A673 (cell line): ENCODE measurements around the gene PHLPP2. TPM values are rescaled to one million over a fixed set of nuclear protein-coding genes. Genes with fewer than 3 reads are reported as not detected.

Experiments
- BruUV-seq: library from RNA; stranded (reverse); fragments of 400-500 nt; replicated peaks from 2 replicates; lab custom pipeline; 2021; lab: Mats Ljungman, UMichigan
- CTCF ChIA-PET: fragments of 300-600 bp; sonication (Branson Sonifier 250); formaldehyde crosslinking; loops from one replicate; lab custom pipeline; 2022; ENCODE audit warnings: antibody characterized with exemption; lab: Charles Lee
- POLR2A ChIA-PET: fragments of 300-600 bp; sonication (Branson Sonifier 250); formaldehyde crosslinking; loops from one replicate; lab custom pipeline; 2022; ENCODE audit warnings: antibody characterized with exemption; ENCODE audit not compliant: low non-redundant PET; lab: Charles Lee
- DNase-seq: peaks from one replicate; pipeline ENCODE4 v3.0.0-alpha.2; 2015; ENCODE audit warnings: low spot score
- H3K27ac ChIP-seq: fragments of 200-600 bp; sonication (generic); 2 replicates; pipeline ENCODE4 v1.5.1; 2016; ENCODE audit warnings: mixed run types, low read depth, mild to moderate bottlenecking, mixed read lengths, antibody characterized with exemption, low read length; ENCODE audit not compliant: poor library complexity, severe bottlenecking
- H3K27me3 ChIP-seq: fragments of 200-600 bp; sonication (generic); replicated peaks from 2 replicates; pipeline ENCODE4 v1.6.1; 2017; ENCODE audit warnings: mixed run types, low read depth, mild to moderate bottlenecking, mixed read lengths, antibody characterized with exemption, low read length; ENCODE audit not compliant: insufficient read depth, poor library complexity
- H3K36me3 ChIP-seq: fragments of 200-600 bp; sonication (generic); 2 replicates; pipeline ENCODE4 v1.6.1; 2016; ENCODE audit warnings: mixed run types, mild to moderate bottlenecking, mixed read lengths, antibody characterized with exemption, low read length; ENCODE audit not compliant: insufficient read depth, poor library complexity, severe bottlenecking
- H3K4me1 ChIP-seq: fragments of 200-600 bp; sonication (generic); 2 replicates; pipeline ENCODE4 v1.6.1; 2017; ENCODE audit warnings: mixed run types, mild to moderate bottlenecking, mixed read lengths, antibody characterized with exemption, low read length; ENCODE audit not compliant: insufficient read depth, poor library complexity, severe bottlenecking
- H3K4me3 ChIP-seq: fragments of 200-600 bp; sonication (generic); 2 replicates; pipeline ENCODE4 v1.5.1; 2016; ENCODE audit warnings: low read depth, mixed run types, mild to moderate bottlenecking, mixed read lengths, low read length; ENCODE audit not compliant: poor library complexity, severe bottlenecking
- H3K9me3 ChIP-seq: fragments of 200-600 bp; sonication (generic); 2 replicates; pipeline ENCODE4 v1.6.1; 2016; ENCODE audit warnings: mixed run types, low read depth, mild to moderate bottlenecking, mixed read lengths, antibody characterized with exemption, low read length; ENCODE audit not compliant: poor library complexity, severe bottlenecking
- CTCF ChIP-seq: fragments of 300-800, 200-600 bp; sonication (generic); conservative IDR thresholded peaks from 2 replicates; pipeline ENCODE4 v1.5.1; 2017; ENCODE audit warnings: low read depth, mild to moderate bottlenecking, antibody characterized with exemption, low read length, moderate library complexity, mixed read lengths
- EZH2 ChIP-seq: fragments of 200-600 bp; sonication (generic); IDR thresholded peaks from 2 replicates; pipeline ENCODE4 v1.6.1; 2017; ENCODE audit warnings: borderline replicate concordance, low read depth, mild to moderate bottlenecking, mixed read lengths, antibody characterized with exemption, low read length; ENCODE audit not compliant: poor library complexity, severe bottlenecking
- intact Hi-C: fragments of 100-400 bp; cut with micrococcal nuclease; formaldehyde crosslinking; loops from one replicate; pipeline ENCODE4 v1.10.0; 2022; ENCODE audit not compliant: unreplicated experiment
- total RNA-seq: library from RNA; stranded (reverse); gene quantifications from 2 replicates; pipeline ENCODE4 v1.2.3, GENCODE V29; 2021

Gene PHLPP2
- total RNA-seq, 1 experiment from 2014 or later = 18.3 TPM

DNA sequence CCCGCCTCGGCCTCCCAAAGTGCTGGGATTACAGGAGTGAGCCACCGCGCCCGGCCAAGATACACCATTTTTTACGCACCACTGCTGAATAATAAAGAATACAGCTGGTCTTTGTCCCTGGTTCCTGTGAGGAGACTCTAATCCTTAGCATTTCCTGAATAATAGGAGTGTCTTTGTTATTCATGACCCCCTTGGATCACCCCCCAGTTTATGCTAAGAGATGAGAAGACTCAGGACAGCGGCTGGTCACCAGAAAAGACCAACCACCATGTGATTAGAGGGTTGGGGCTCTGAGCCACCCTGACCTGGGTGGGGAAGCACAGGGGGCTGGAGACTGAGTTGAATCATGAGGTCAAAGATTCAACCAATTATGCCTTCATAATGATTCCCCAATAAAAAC, 17.3 kb downstream of the PHLPP2 start:
- Histone ChIP-seq H3K36me3 (no peaks in the 10 kb centered on the region), H3K27ac (no peak overlapping the region), H3K9me3 (no peaks in the 10 kb centered on the region), H3K4me3 (no peak overlapping the region), H3K27me3 (no peaks in the 10 kb centered on the region), H3K4me1 (peaks cover 32% of the 10 kb centered on the region)
- POLR2A ChIA-PET = interaction anchor here (0.5 kb wide), 1 partner anchor 12 kb away, joined by 3 read pairs; no protein-coding TSS in a partner anchor
- intact Hi-C loops = no loop called here
- BruUV-seq = no TSS peak
- no peak for TF ChIP-seq CTCF
- CTCF ChIA-PET = no interaction called here
- peak; percentile 35 for DNase-seq

DNA sequence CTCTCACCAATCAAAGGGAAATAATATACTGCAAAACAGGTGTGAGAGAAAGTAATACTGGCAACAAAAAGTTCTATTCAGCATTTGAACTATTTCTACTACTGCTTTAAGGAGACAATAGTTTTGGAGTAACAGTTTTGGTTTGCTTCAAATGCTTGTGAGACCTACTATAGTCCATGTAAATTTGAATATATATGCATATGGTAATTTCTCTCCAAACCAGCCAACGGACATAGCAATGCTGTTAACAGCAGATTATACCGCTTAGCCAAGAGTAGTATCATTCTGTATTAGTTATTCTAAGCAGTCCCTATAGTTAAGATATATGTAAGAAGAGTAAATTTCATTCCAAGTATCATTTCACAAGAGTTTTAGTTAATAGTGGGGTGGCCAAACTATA, 18.5 kb downstream of the PHLPP2 start:
- H3K9me3 ChIP-seq = no peaks in the 10 kb centered on the region
- no peak overlapping the region for H3K4me3 ChIP-seq
- CTCF ChIA-PET = interaction anchor here (0.7 kb wide), 1 partner anchor 31 kb away, joined by 7 read pairs; no protein-coding TSS in a partner anchor
- no peak for DNase-seq
- no peaks in the 10 kb centered on the region for H3K27me3 ChIP-seq
- no peak overlapping the region for H3K27ac ChIP-seq
- TF ChIP-seq EZH2 (no peak), CTCF (no peak)
- peaks cover 27% of the 10 kb centered on the region for H3K4me1 ChIP-seq
- H3K36me3 ChIP-seq = peaks cover 2% of the 10 kb centered on the region
- POLR2A ChIA-PET = no interaction called here
- no TSS peak for BruUV-seq
- intact Hi-C loops = no loop called here

DNA sequence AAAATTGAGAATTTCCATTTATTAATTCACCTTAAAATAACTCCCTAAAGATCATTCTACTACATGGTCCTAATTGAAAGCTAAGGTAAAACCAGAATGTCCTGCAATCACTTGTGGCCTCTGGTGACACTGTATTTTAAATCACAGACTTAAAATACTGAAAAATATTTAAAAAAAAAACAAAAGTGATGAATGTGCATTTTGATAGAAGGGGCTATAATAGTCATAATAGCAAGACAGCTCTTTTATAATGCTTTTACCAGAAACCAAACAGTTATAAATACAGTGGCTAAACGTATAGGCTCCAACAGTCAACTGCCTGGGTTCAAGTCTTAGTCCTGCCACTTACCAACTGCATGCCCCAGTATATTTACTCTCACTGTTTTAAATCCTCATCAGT, 21.2 kb downstream of the PHLPP2 start:
- no peak overlapping the region for H3K4me3 ChIP-seq
- no peak overlapping the region for H3K27ac ChIP-seq
- ChIA-PET POLR2A (no interaction called here), CTCF (no interaction called here)
- no peaks in the 10 kb centered on the region for H3K9me3 ChIP-seq
- H3K36me3 ChIP-seq = peaks cover 2% of the 10 kb centered on the region
- no peaks in the 10 kb centered on the region for H3K27me3 ChIP-seq
- H3K4me1 ChIP-seq = peaks cover 11% of the 10 kb centered on the region
- intact Hi-C loops = no loop called here
- BruUV-seq = no TSS peak
- TF ChIP-seq EZH2 (no peak), CTCF (no peak)
- no peak for DNase-seq
